GM12875 (cell line): ENCODE results near the gene GOLGA1.

Experiments used
- H3K4me3 ChIP-seq: one replicate; pipeline ENCODE4 v1.5.1; 2011; ENCODE audit warnings: low read depth, low read length, control low read depth
- CTCF ChIP-seq: IDR thresholded peaks from 2 replicates; pipeline ENCODE4 v1.5.1; 2011; ENCODE audit warnings: low read depth, mild to moderate bottlenecking, control low read depth, inconsistent platforms, low read length, moderate library complexity, borderline replicate concordance; ENCODE audit not compliant: insufficient read depth

Gene GOLGA1

GRCh38 chr9:124940894-124941678, at the start of gene GOLGA1:
TSS of gene GOLGA1 (minus strand) at chr9:124941083. CDS start at chr9:124938711, 2,372 bp downstream.
- TF ChIP-seq CTCF = no peak
- peak within 1 kb of the TSS; percentile 95 for H3K4me3 ChIP-seq

GRCh38 chr9:124983698-124984097, 42.8 kb upstream of the GOLGA1 start:
- no peak overlapping the region for H3K4me3 ChIP-seq
- TF ChIP-seq CTCF = no peak

GRCh38 chr9:124980431-124980830, 39.5 kb upstream of the GOLGA1 start:
- TF ChIP-seq CTCF = no peak
- H3K4me3 ChIP-seq = no peak overlapping the region

GRCh38 chr9:124975131-124975530, 34.2 kb upstream of the GOLGA1 start:
- TF ChIP-seq CTCF = no peak
- no peak overlapping the region for H3K4me3 ChIP-seq

- no peak for TF ChIP-seq CTCF
- H3K4me3 ChIP-seq = no peak overlapping the region
Observed at GRCh38 chr9:124973807-124974206, 32.9 kb upstream of the GOLGA1 start.

- H3K4me3 ChIP-seq = no peak overlapping the region
- TF ChIP-seq CTCF = no peak
Observed at GRCh38 chr9:124972241-124972770, 31.4 kb upstream of the GOLGA1 start.

GRCh38 chr9:124969401-124969800, 28.5 kb upstream of the GOLGA1 start:
- no peak for TF ChIP-seq CTCF
- H3K4me3 ChIP-seq = no peak overlapping the region
